ENCODE results near the gene PTPN12. TPM values are rescaled to one million over a fixed set of nuclear protein-coding genes. Genes with fewer than 3 reads are reported as not detected.

The PTPN12 gene
- total RNA-seq = 103 to 118 TPM (median 114 TPM) in 3 replicates

GRCh38 chr7:77537136-77537777, at the start of gene PTPN12:
TSS of gene PTPN12 (plus strand) at chr7:77537295. CDS start at chr7:77537547, 252 bp downstream.
- Mint-ChIP-seq H3K27ac (peak within 1 kb of the TSS; percentile 98), H3K4me1 (peaks cover 32% of the 10 kb centered on the region), H3K4me3 (peak within 1 kb of the TSS; percentile 98), H3K36me3 (no peaks in the 10 kb centered on the region), H3K9me3 (no peaks in the 10 kb centered on the region), H3K27me3 (ENCODE audit: low read depth) (no peaks in the 10 kb centered on the region)
- DNase-seq (ENCODE audit: low spot score in 2 of 2, unreplicated experiment in 2 of 2) = peak in 1 of 2 experiments; percentile 35
- TF ChIP-seq CTCF (IDR thresholded peaks at IDR 0.05; ENCODE audit: unreplicated experiment) = no peak

- Mint-ChIP-seq H3K36me3 (no peaks in the 10 kb centered on the region), H3K4me1 (no peaks in the 10 kb centered on the region), H3K27me3 (ENCODE audit: low read depth) (peaks cover 4% of the 10 kb centered on the region), H3K27ac (no peak overlapping the region), H3K4me3 (no peak overlapping the region), H3K9me3 (peaks cover 11% of the 10 kb centered on the region)
- DNase-seq (ENCODE audit: low spot score in 2 of 2, unreplicated experiment in 2 of 2) = no peak
- TF ChIP-seq CTCF (IDR thresholded peaks at IDR 0.05; ENCODE audit: unreplicated experiment) = no peak
Measured at GRCh38 chr7:77488986-77489385, 48.1 kb upstream of the PTPN12 start.

DNA sequence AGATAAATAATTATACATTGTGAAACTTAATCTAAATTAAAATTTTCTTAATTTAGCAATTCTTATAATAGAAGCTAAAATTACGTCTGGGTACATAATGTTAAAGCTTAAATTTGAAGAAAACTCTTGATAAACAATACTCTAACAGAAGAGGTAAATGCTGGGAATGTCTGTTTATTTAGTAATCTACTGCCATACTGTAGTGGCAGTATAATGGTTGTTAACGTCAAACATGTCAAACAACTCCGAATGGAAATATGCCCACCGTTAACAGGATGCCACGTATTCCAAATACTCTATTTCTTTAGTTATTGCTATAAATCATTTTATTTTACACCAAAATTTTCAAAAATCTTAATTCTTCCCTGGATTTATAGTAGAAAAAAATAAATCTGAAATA, 40.0 kb upstream of the PTPN12 start:
- Mint-ChIP-seq H3K27me3 (ENCODE audit: low read depth) (peaks cover 2% of the 10 kb centered on the region), H3K4me1 (no peaks in the 10 kb centered on the region), H3K27ac (no peak overlapping the region), H3K36me3 (no peaks in the 10 kb centered on the region), H3K9me3 (peaks cover 22% of the 10 kb centered on the region), H3K4me3 (no peak overlapping the region)
- no peak for DNase-seq (ENCODE audit: low spot score in 2 of 2, unreplicated experiment in 2 of 2)
- TF ChIP-seq CTCF (IDR thresholded peaks at IDR 0.05; ENCODE audit: unreplicated experiment) = no peak

DNA sequence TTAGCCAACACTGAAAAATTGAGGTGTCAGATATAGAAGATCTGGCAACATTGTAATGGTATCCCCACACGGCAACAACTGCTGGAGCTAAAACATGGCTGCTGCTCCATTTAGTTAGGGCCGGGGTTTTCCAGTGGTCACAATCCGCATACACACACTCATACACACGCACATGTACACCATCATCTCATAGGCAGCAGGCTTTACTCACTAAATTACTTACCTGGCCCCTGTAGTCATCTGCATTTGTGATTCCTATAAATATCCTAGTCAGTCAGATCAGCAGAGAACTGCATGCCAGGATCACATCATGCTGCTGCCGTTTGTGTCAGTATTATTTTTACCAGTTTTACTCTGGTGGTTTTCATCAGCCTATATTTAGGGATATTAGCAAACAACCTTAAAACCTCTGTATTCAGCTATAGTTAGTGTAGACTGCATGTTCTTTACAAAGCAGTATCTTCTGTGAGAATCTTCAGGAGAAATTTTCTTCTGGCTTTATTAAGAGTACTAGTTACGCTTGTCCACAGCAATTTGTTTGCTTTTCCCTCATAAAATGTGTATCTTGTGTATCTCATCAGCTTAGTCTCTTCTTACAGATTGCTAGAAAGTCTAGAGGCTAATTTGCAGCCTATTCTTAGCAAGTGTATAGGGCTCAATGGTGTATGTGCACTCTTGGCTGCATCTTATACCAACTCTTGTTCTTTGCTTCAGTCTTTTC, 38.3 kb upstream of the PTPN12 start:
- TF ChIP-seq CTCF (IDR thresholded peaks at IDR 0.05; ENCODE audit: unreplicated experiment) = no peak
- no peak overlapping the region for H3K27ac Mint-ChIP-seq
- peaks cover 14% of the 10 kb centered on the region for H3K9me3 Mint-ChIP-seq
- H3K36me3 Mint-ChIP-seq = no peaks in the 10 kb centered on the region
- H3K27me3 Mint-ChIP-seq (ENCODE audit: low read depth) = peaks cover 2% of the 10 kb centered on the region
- no peak overlapping the region for H3K4me3 Mint-ChIP-seq
- H3K4me1 Mint-ChIP-seq = no peaks in the 10 kb centered on the region
- DNase-seq (ENCODE audit: low spot score in 2 of 2, unreplicated experiment in 2 of 2) = no peak

- Mint-ChIP-seq H3K4me1 (no peaks in the 10 kb centered on the region), H3K36me3 (no peaks in the 10 kb centered on the region), H3K4me3 (no peak overlapping the region), H3K27ac (no peak overlapping the region), H3K27me3 (ENCODE audit: low read depth) (no peaks in the 10 kb centered on the region), H3K9me3 (no peaks in the 10 kb centered on the region)
- TF ChIP-seq CTCF (IDR thresholded peaks at IDR 0.05; ENCODE audit: unreplicated experiment) = no peak
- no peak for DNase-seq (ENCODE audit: low spot score in 2 of 2, unreplicated experiment in 2 of 2)
Measured at GRCh38 chr7:77501192-77501515, 35.9 kb upstream of the PTPN12 start.

Measured in mesothelial cell of epicardium (in vitro differentiated cells).